ENCODE results near the gene DTNB.

Gene DTNB

GRCh38 chr2:25337276-25337675, 336.1 kb downstream of the DTNB start:
- TF ChIP-seq FOXM1 (IDR thresholded peaks at IDR 0.05; ENCODE audit: borderline replicate concordance, low read depth) (no peak), RAD21 (IDR thresholded peaks at IDR 0.05; ENCODE audit: low read depth) (no peak), ZBTB7A (IDR thresholded peaks at IDR 0.05; ENCODE audit: low read depth) (no peak), TEAD4 (IDR thresholded peaks at IDR 0.05) (no peak)
- TF ChIP-seq, protein P1, sequence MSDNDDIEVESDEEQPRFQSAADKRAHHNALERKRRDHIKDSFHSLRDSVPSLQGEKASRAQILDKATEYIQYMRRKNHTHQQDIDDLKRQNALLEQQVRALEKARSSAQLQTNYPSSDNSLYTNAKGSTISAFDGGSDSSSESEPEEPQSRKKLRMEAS (IDR thresholded peaks at IDR 0.05): no peak

- TF ChIP-seq TEAD4 (IDR thresholded peaks at IDR 0.05) (no peak), CREB1 (IDR thresholded peaks at IDR 0.05; ENCODE audit: low read depth) (no peak), TAF1 (IDR thresholded peaks at IDR 0.05; ENCODE audit: low read depth) (no peak), NFIC (IDR thresholded peaks at IDR 0.05) (no peak), EGR1 (IDR thresholded peaks at IDR 0.05) (no peak), ZBTB7A (IDR thresholded peaks at IDR 0.05; ENCODE audit: low read depth) (no peak), YY1 (IDR thresholded peaks at IDR 0.05; ENCODE audit: low read depth) (no peak), USF1 (IDR thresholded peaks at IDR 0.05) (no peak), CEBPB (IDR thresholded peaks at IDR 0.05) (no peak), RAD21 (IDR thresholded peaks at IDR 0.05; ENCODE audit: low read depth) (no peak), EP300 (IDR thresholded peaks at IDR 0.05; ENCODE audit: borderline replicate concordance) (no peak), TCF12 (IDR thresholded peaks at IDR 0.05; ENCODE audit: low read depth) (no peak), FOXM1 (IDR thresholded peaks at IDR 0.05; ENCODE audit: borderline replicate concordance, low read depth) (no peak), REST (IDR thresholded peaks at IDR 0.05; ENCODE audit: low read depth) (no peak)
- TF ChIP-seq, protein P1 (IDR thresholded peaks at IDR 0.05): no peak
Observed at GRCh38 chr2:25336383-25336841, 337.0 kb downstream of the DTNB start.

GRCh38 chr2:25335971-25336370, 337.4 kb downstream of the DTNB start:
- TF ChIP-seq TCF12 (IDR thresholded peaks at IDR 0.05; ENCODE audit: low read depth): no peak

DNA sequence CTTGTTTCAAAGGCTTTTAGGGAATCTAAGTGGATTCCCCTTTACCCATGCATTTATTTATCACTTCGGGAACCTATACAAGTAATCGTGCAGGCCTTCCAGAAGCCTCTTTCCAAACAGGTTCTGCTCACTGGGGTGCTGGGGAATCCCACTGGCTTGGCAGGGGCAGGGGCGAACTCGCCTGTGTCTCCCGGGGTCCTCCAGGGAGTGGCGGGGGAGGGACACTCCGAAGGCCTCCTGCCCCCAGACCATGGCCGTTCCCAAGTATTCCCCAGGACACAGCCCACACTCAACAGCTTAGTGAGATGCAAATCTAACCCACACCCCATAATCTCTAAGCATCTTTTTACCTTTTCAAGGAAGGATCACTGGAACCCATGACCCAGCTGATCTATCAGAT, 338.2 kb downstream of the DTNB start:
- TF ChIP-seq NFIC (IDR thresholded peaks at IDR 0.05) (no peak), CREB1 (IDR thresholded peaks at IDR 0.05; ENCODE audit: low read depth) (no peak), YY1 (IDR thresholded peaks at IDR 0.05; ENCODE audit: low read depth) (no peak), TEAD4 (IDR thresholded peaks at IDR 0.05) (no peak), ZBTB7A (IDR thresholded peaks at IDR 0.05; ENCODE audit: low read depth) (no peak), EGR1 (IDR thresholded peaks at IDR 0.05) (no peak), RAD21 (IDR thresholded peaks at IDR 0.05; ENCODE audit: low read depth) (no peak), EP300 (IDR thresholded peaks at IDR 0.05; ENCODE audit: borderline replicate concordance) (no peak), REST (IDR thresholded peaks at IDR 0.05; ENCODE audit: low read depth) (no peak), CEBPB (IDR thresholded peaks at IDR 0.05) (no peak)
- TF ChIP-seq, protein P1 (IDR thresholded peaks at IDR 0.05): no peak

DNA sequence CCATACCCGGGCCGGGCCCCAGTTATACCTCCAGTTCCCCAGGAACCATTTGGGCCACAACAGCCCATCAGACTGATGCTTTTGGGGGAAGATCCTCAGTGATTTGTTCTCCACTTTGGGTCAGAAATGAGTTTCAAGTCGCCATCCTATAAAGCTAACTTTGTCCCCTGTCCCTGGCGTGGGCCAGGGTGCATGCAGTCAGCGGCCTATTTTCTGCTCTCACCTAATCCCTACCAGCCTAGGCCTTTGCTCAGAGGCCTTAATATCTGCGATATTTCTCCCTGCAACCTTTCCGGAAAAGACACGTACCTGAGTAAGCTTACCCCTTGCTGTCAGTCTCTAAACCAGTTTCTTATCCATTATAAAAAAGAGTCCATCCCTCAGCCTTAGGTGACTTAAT, 338.9 kb downstream of the DTNB start:
- TF ChIP-seq EP300 (IDR thresholded peaks at IDR 0.05; ENCODE audit: borderline replicate concordance): no peak
- no peak for TF ChIP-seq TCF12 (IDR thresholded peaks at IDR 0.05; ENCODE audit: low read depth)
- TF ChIP-seq ZBTB7A (IDR thresholded peaks at IDR 0.05; ENCODE audit: low read depth): no peak
- TF ChIP-seq CREB1 (IDR thresholded peaks at IDR 0.05; ENCODE audit: low read depth): no peak
- no peak for TF ChIP-seq CEBPB (IDR thresholded peaks at IDR 0.05)
- no peak for TF ChIP-seq REST (IDR thresholded peaks at IDR 0.05; ENCODE audit: low read depth)
